COR-L47 (cell line): ENCODE results near the gene HACL1.

Source experiments
- DNase-seq: peaks from one replicate; lab custom pipeline; 2025; lab: John Stamatoyannopoulos, UW

HACL1 gene

GRCh38 chr3:15523660-15524417 lies 77.5 kb downstream of the HACL1 start:
- DNase-seq, result no peak

- no peak for DNase-seq
Measured at GRCh38 chr3:15522016-15522415, 79.4 kb downstream of the HACL1 start.

- no peak for DNase-seq
Measured at GRCh38 chr3:15521573-15521965, 79.8 kb downstream of the HACL1 start, which contains the start of gene COLQ. COLQ (minus strand) TSS chr3:15521706; CDS start chr3:15521625, 81 bp downstream.

- no peak for DNase-seq
Measured at GRCh38 chr3:15520804-15521572, 80.4 kb downstream of the HACL1 start.

- DNase-seq, result no peak
Measured at GRCh38 chr3:15520185-15520584, 81.2 kb downstream of the HACL1 start.

- no peak for DNase-seq
Measured at GRCh38 chr3:15519096-15519495, 82.3 kb downstream of the HACL1 start.

GRCh38 chr3:15514663-15515340 lies 86.6 kb downstream of the HACL1 start:
- no peak for DNase-seq

GRCh38 chr3:15513810-15514662 lies 87.3 kb downstream of the HACL1 start:
- DNase-seq, result no peak

GRCh38 chr3:15513116-15513515 lies 88.3 kb downstream of the HACL1 start:
- DNase-seq, result no peak

GRCh38 chr3:15512166-15512565 lies 89.2 kb downstream of the HACL1 start:
- DNase-seq, result peak; percentile 82

GRCh38 chr3:15511156-15511555 lies 90.2 kb downstream of the HACL1 start:
- DNase-seq, result no peak
